ENCODE measurements around the gene FOXI2.

FOXI2 gene

GRCh38 chr10:127736915-127737562, at the start of gene FOXI2:
TSS of gene FOXI2 (plus strand) at chr10:127737185. CDS start at chr10:127737274, 89 bp downstream.
- H3K27ac ChIP-seq (ENCODE audit: low read depth, low read length) = no peak within 1 kb of the TSS
- H3K9ac ChIP-seq (ENCODE audit: low read length) = no peak within 1 kb of the TSS
- no peak within 1 kb of the TSS for H3K4me3 ChIP-seq (ENCODE audit: low read length)
- no peaks in the 10 kb centered on the region for H3K36me3 ChIP-seq (ENCODE audit: control insufficient read depth, insufficient read depth, low read length)
- H3K27me3 ChIP-seq (ENCODE audit: control insufficient read depth, insufficient read depth, low read length) = peaks cover 11% of the 10 kb centered on the region
- H3K4me1 ChIP-seq (ENCODE audit: control insufficient read depth, insufficient read depth, low read length) = no peaks in the 10 kb centered on the region

DNA sequence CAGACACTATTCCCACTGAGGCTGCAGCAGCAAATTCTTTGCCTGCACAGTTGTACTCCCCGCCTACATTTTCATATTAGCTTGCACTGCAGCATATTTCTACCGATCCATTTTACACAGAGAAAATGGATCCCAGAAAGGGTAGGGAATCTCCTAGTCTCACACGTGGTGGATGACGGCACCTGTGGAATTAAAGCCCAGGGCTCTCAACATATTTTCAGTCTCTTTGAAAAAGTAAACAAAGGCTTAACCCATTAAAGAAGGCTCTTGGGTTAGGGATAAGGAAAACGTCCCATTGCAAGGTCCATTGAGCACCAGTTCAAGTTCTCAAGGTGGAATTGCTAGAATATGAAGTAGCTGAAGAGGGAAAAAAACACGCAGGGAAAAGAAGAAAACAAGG, 49.4 kb upstream of the FOXI2 start:
- Histone ChIP-seq H3K36me3 (ENCODE audit: control insufficient read depth, insufficient read depth, low read length) (no peaks in the 10 kb centered on the region), H3K27me3 (ENCODE audit: control insufficient read depth, insufficient read depth, low read length) (no peaks in the 10 kb centered on the region), H3K9ac (ENCODE audit: low read length) (no peak overlapping the region), H3K27ac (ENCODE audit: low read depth, low read length) (no peak overlapping the region), H3K4me1 (ENCODE audit: control insufficient read depth, insufficient read depth, low read length) (no peaks in the 10 kb centered on the region), H3K4me3 (ENCODE audit: low read length) (no peak overlapping the region)

- H3K27ac ChIP-seq (ENCODE audit: low read depth, low read length) = no peak overlapping the region
- H3K27me3 ChIP-seq (ENCODE audit: control insufficient read depth, insufficient read depth, low read length) = no peaks in the 10 kb centered on the region
- H3K9ac ChIP-seq (ENCODE audit: low read length) = no peak overlapping the region
- no peaks in the 10 kb centered on the region for H3K4me1 ChIP-seq (ENCODE audit: control insufficient read depth, insufficient read depth, low read length)
- H3K4me3 ChIP-seq (ENCODE audit: low read length) = no peak overlapping the region
- H3K36me3 ChIP-seq (ENCODE audit: control insufficient read depth, insufficient read depth, low read length) = no peaks in the 10 kb centered on the region
Observed at GRCh38 chr10:127690176-127690835, 46.7 kb upstream of the FOXI2 start.

DNA sequence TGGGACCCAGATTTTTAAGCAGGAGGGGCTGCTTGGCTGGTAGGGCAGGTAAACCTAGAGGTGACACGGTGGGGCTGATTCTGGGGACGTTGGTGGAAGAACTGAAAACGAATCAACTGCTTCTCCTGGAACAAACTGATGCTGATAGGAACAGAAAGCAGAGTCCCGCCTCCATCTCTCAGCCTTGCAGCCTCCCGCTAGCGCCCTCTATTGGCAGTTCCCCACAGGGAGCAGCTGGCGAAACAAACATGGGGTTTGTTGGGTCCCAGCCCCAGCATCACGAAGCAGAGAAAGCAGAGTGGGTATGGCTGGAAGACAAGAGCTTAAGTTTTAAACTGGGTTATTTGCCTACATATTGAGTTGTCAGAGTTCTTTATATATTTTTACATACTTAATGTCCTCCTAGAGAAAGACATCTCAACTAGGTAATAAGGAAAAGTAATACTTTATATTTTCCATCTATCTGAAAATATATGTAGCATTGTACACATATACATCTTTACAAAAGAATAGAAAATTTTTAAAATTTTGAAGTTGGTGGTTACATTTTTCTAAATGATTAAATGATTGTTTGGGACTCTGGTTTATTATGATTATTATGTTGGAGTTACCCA, 42.3 kb upstream of the FOXI2 start:
- Histone ChIP-seq H3K4me1 (ENCODE audit: control insufficient read depth, insufficient read depth, low read length) (no peaks in the 10 kb centered on the region), H3K9ac (ENCODE audit: low read length) (no peak overlapping the region), H3K4me3 (ENCODE audit: low read length) (no peak overlapping the region), H3K36me3 (ENCODE audit: control insufficient read depth, insufficient read depth, low read length) (no peaks in the 10 kb centered on the region), H3K27ac (ENCODE audit: low read depth, low read length) (no peak overlapping the region), H3K27me3 (ENCODE audit: control insufficient read depth, insufficient read depth, low read length) (no peaks in the 10 kb centered on the region)

DNA sequence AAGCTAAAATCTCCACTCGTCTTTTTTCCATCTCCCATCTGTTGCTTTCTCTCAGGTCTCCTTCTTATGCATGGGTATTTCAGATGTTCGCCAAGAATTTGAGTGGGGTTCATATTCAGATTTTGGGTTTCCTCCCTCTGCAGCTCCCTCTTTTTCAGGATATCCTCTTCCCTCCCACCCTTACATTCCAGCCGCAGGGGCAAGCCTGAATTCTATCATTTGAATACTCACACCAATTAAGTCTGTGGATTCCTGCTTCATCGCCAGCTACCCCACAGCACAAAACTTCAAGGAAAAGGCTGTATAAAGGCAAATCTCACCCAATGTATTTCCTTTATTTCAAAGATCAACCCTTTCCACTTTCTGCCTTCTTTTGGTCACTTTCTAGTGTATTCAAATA, 41.6 kb upstream of the FOXI2 start:
- Histone ChIP-seq H3K27me3 (ENCODE audit: control insufficient read depth, insufficient read depth, low read length) (no peaks in the 10 kb centered on the region), H3K36me3 (ENCODE audit: control insufficient read depth, insufficient read depth, low read length) (no peaks in the 10 kb centered on the region), H3K4me1 (ENCODE audit: control insufficient read depth, insufficient read depth, low read length) (no peaks in the 10 kb centered on the region), H3K4me3 (ENCODE audit: low read length) (no peak overlapping the region), H3K27ac (ENCODE audit: low read depth, low read length) (no peak overlapping the region), H3K9ac (ENCODE audit: low read length) (no peak overlapping the region)

GRCh38 chr10:127698886-127699285, 38.1 kb upstream of the FOXI2 start:
- H3K9ac ChIP-seq (ENCODE audit: low read length) = no peak overlapping the region
- H3K4me1 ChIP-seq (ENCODE audit: control insufficient read depth, insufficient read depth, low read length) = no peaks in the 10 kb centered on the region
- H3K27me3 ChIP-seq (ENCODE audit: control insufficient read depth, insufficient read depth, low read length) = no peaks in the 10 kb centered on the region
- H3K4me3 ChIP-seq (ENCODE audit: low read length) = no peak overlapping the region
- no peaks in the 10 kb centered on the region for H3K36me3 ChIP-seq (ENCODE audit: control insufficient read depth, insufficient read depth, low read length)
- no peak overlapping the region for H3K27ac ChIP-seq (ENCODE audit: low read depth, low read length)

DNA sequence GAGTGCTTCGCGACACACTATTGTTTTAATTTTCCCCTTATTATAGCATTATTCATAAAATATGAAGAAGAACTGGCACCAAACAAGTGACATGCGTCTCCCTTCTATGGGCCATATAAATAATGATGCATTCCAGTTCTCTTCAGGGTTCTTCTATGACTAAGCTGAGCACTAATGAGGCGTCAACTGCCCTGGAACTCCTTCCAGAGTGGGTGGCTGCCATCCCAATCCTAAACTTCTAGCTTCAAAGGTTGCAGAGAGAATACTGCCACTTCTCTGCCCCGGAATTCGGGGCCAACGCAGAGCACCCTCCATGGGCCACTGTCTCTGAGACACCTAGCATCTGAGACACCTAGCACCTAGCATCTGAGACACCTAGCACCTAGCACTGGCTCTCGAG, 37.7 kb upstream of the FOXI2 start:
- no peak overlapping the region for H3K4me3 ChIP-seq (ENCODE audit: low read length)

DNA sequence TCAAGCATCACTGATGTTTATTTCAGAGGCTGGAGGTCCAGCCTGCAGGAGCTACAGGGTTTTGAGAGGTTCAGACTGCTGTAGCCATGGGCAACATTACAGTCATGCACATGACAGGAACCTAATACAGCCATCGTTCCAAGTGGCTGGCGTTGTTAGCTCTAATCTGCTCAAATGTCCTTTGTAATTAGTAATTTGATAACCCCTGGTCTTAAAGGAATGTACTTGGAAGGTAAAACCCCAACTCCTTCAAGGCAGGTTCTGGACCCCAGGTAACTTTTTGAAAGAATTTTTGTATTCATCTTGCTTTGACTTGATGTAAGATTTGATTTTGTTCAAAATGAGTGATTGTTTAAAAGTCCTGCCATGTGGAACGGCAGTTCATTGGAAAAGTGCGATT, 34.7 kb upstream of the FOXI2 start:
- H3K9ac ChIP-seq (ENCODE audit: low read length) = no peak overlapping the region
- H3K27me3 ChIP-seq (ENCODE audit: control insufficient read depth, insufficient read depth, low read length) = no peaks in the 10 kb centered on the region
- no peaks in the 10 kb centered on the region for H3K36me3 ChIP-seq (ENCODE audit: control insufficient read depth, insufficient read depth, low read length)
- H3K4me3 ChIP-seq (ENCODE audit: low read length) = no peak overlapping the region
- no peak overlapping the region for H3K27ac ChIP-seq (ENCODE audit: low read depth, low read length)
- H3K4me1 ChIP-seq (ENCODE audit: control insufficient read depth, insufficient read depth, low read length) = no peaks in the 10 kb centered on the region

More for the DNA sequence above, 37.7 kb upstream of the FOXI2 start:
- Histone ChIP-seq H3K27ac (ENCODE audit: low read depth, low read length) (no peak overlapping the region), H3K36me3 (ENCODE audit: control insufficient read depth, insufficient read depth, low read length) (no peaks in the 10 kb centered on the region), H3K27me3 (ENCODE audit: control insufficient read depth, insufficient read depth, low read length) (no peaks in the 10 kb centered on the region), H3K9ac (ENCODE audit: low read length) (no peak overlapping the region), H3K4me1 (ENCODE audit: control insufficient read depth, insufficient read depth, low read length) (no peaks in the 10 kb centered on the region)

- no peaks in the 10 kb centered on the region for H3K27me3 ChIP-seq (ENCODE audit: control insufficient read depth, insufficient read depth, low read length)
- no peak overlapping the region for H3K4me3 ChIP-seq (ENCODE audit: low read length)
Observed at GRCh38 chr10:127715249-127715648, 21.7 kb upstream of the FOXI2 start.

GRCh38 chr10:127715782-127716378, 21.1 kb upstream of the FOXI2 start:
- H3K4me3 ChIP-seq (ENCODE audit: low read length) = no peak overlapping the region
- H3K27me3 ChIP-seq (ENCODE audit: control insufficient read depth, insufficient read depth, low read length) = no peaks in the 10 kb centered on the region
- no peak overlapping the region for H3K9ac ChIP-seq (ENCODE audit: low read length)
- no peak overlapping the region for H3K27ac ChIP-seq (ENCODE audit: low read depth, low read length)
- H3K36me3 ChIP-seq (ENCODE audit: control insufficient read depth, insufficient read depth, low read length) = no peaks in the 10 kb centered on the region
- no peaks in the 10 kb centered on the region for H3K4me1 ChIP-seq (ENCODE audit: control insufficient read depth, insufficient read depth, low read length)

More at GRCh38 chr10:127715249-127715648, 21.7 kb upstream of the FOXI2 start:
- Histone ChIP-seq H3K9ac (ENCODE audit: low read length) (no peak overlapping the region), H3K27ac (ENCODE audit: low read depth, low read length) (no peak overlapping the region), H3K4me1 (ENCODE audit: control insufficient read depth, insufficient read depth, low read length) (no peaks in the 10 kb centered on the region), H3K36me3 (ENCODE audit: control insufficient read depth, insufficient read depth, low read length) (no peaks in the 10 kb centered on the region)

DNA sequence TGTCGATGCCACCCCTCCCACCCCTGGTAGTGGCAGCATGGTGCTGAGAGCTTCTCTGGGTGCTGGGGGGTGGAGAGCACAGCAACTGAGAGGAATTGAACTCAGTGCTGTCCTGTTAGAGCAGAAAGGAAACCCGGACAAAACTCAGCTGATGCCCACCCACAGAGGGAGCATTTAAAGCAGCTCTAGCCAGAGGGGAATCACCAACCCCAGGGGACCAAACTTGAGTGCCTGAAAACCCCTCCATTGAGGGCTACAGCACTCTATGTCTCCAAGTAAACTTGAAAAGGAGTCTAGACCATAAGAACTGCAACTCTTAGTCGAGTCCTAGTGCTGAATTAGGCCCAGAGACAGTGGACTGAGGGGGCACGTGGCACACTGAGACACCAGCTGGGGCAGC, 16.8 kb upstream of the FOXI2 start:
- H3K27ac ChIP-seq (ENCODE audit: low read depth, low read length) = no peak overlapping the region
- H3K27me3 ChIP-seq (ENCODE audit: control insufficient read depth, insufficient read depth, low read length) = no peaks in the 10 kb centered on the region
- H3K4me3 ChIP-seq (ENCODE audit: low read length) = no peak overlapping the region
- no peaks in the 10 kb centered on the region for H3K4me1 ChIP-seq (ENCODE audit: control insufficient read depth, insufficient read depth, low read length)
- no peak overlapping the region for H3K9ac ChIP-seq (ENCODE audit: low read length)
- H3K36me3 ChIP-seq (ENCODE audit: control insufficient read depth, insufficient read depth, low read length) = no peaks in the 10 kb centered on the region

DNA sequence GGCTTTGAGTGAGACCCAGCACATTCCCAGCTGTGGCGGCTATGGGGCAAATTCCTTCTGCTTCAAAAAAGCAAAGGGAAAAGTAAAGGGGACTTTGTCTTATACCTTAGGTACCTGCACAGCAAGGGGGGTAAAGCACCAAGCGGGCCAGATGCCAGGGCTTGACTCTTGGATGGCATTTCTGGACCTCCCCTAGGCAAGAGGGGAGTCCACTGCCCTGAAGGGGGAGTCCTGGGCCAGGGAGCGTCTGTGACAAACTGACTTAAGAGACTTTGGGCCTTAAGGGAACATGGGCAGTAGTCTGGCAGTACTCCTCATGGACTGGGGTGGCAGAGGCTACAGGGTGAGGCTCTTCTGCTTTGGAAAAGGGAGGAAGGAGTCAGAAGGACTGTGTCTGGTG, 16.1 kb upstream of the FOXI2 start:
- no peaks in the 10 kb centered on the region for H3K36me3 ChIP-seq (ENCODE audit: control insufficient read depth, insufficient read depth, low read length)

More for the DNA sequence above, 16.1 kb upstream of the FOXI2 start:
- H3K4me1 ChIP-seq (ENCODE audit: control insufficient read depth, insufficient read depth, low read length) = no peaks in the 10 kb centered on the region
- H3K27ac ChIP-seq (ENCODE audit: low read depth, low read length) = no peak overlapping the region
- no peak overlapping the region for H3K9ac ChIP-seq (ENCODE audit: low read length)
- no peak overlapping the region for H3K4me3 ChIP-seq (ENCODE audit: low read length)
- H3K27me3 ChIP-seq (ENCODE audit: control insufficient read depth, insufficient read depth, low read length) = no peaks in the 10 kb centered on the region

Data from rectal smooth muscle tissue (tissue), 1 donor.